Muscle layer of duodenum (tissue), 2 donors: ENCODE results near the gene TBCK.

Experiments used
- H3K27ac ChIP-seq: one replicate; pipeline ENCODE4 v1.7.0; 2013; ENCODE audit warnings: mild to moderate bottlenecking, low read length
- H3K27me3 ChIP-seq: one replicate; pipeline ENCODE4 v1.7.0; 2013; ENCODE audit warnings: low read depth, mild to moderate bottlenecking, control low read depth, low read length
- H3K36me3 ChIP-seq, 2 donors: one replicate each; pipeline ENCODE4 v1.7.0; 2013; ENCODE audit warnings: low read length in 2 of 2, control low read depth in 1 of 2, mild to moderate bottlenecking in 1 of 2; ENCODE audit not compliant: insufficient read depth in 2 of 2, control insufficient read depth in 1 of 2
- H3K4me1 ChIP-seq, 2 donors: one replicate each; pipeline ENCODE4 v1.7.0; 2013; ENCODE audit warnings: low read length in 2 of 2, mild to moderate bottlenecking in 2 of 2, control low read depth in 1 of 2, moderate library complexity in 1 of 2; ENCODE audit not compliant: insufficient read depth in 2 of 2, control insufficient read depth in 1 of 2
- H3K4me3 ChIP-seq, 2 donors: one replicate each; pipeline ENCODE4 v1.7.0; 2013; ENCODE audit warnings: low read length in 2 of 2, low read depth in 1 of 2, mild to moderate bottlenecking in 1 of 2
- H3K9me3 ChIP-seq, 2 donors: one replicate each; pipeline ENCODE4 v1.7.0; 2013; ENCODE audit warnings: low read length in 2 of 2, control low read depth in 1 of 2, mild to moderate bottlenecking in 1 of 2; ENCODE audit not compliant: control insufficient read depth in 1 of 2
- donor health status: healthy.

Gene TBCK

GRCh38 chr4:106284227-106284626 is 31.8 kb downstream of the TBCK start:
- Histone ChIP-seq H3K4me1 (no peaks in the 10 kb centered on the region), H3K27me3 (no peaks in the 10 kb centered on the region), H3K4me3 (no peak overlapping the region), H3K36me3 (peaks cover 0 to 7% of the 10 kb centered on the region in 2 donors), H3K27ac (no peak overlapping the region), H3K9me3 (no peaks in the 10 kb centered on the region)

GRCh38 chr4:106277140-106277675 is 38.8 kb downstream of the TBCK start:
- H3K4me1 ChIP-seq = no peaks in the 10 kb centered on the region
- no peaks in the 10 kb centered on the region for H3K27me3 ChIP-seq

GRCh38 chr4:106273831-106274230 is 42.2 kb downstream of the TBCK start:
- Histone ChIP-seq H3K4me3 (no peak overlapping the region), H3K9me3 (no peaks in the 10 kb centered on the region), H3K27me3 (no peaks in the 10 kb centered on the region), H3K27ac (no peak overlapping the region), H3K36me3 (peaks cover 0 to 7% of the 10 kb centered on the region in 2 donors), H3K4me1 (no peaks in the 10 kb centered on the region)

More at GRCh38 chr4:106277140-106277675, 38.8 kb downstream of the TBCK start:
- Histone ChIP-seq H3K4me3 (no peak overlapping the region), H3K27ac (no peak overlapping the region), H3K36me3 (peaks cover 0 to 7% of the 10 kb centered on the region in 2 donors), H3K9me3 (no peaks in the 10 kb centered on the region)

GRCh38 chr4:106270736-106271135 is 45.3 kb downstream of the TBCK start:
- Histone ChIP-seq H3K36me3 (peaks cover 0 to 7% of the 10 kb centered on the region in 2 donors), H3K4me1 (no peaks in the 10 kb centered on the region), H3K9me3 (no peaks in the 10 kb centered on the region), H3K27me3 (no peaks in the 10 kb centered on the region), H3K27ac (no peak overlapping the region), H3K4me3 (no peak overlapping the region)

GRCh38 chr4:106269711-106270110 is 46.3 kb downstream of the TBCK start:
- Histone ChIP-seq H3K27me3 (no peaks in the 10 kb centered on the region), H3K9me3 (no peaks in the 10 kb centered on the region), H3K36me3 (peaks cover 0 to 5% of the 10 kb centered on the region in 2 donors), H3K4me1 (no peaks in the 10 kb centered on the region), H3K27ac (no peak overlapping the region), H3K4me3 (no peak overlapping the region)

- Histone ChIP-seq H3K4me3 (no peak overlapping the region), H3K4me1 (no peaks in the 10 kb centered on the region), H3K27ac (no peak overlapping the region), H3K36me3 (no peaks in the 10 kb centered on the region), H3K27me3 (no peaks in the 10 kb centered on the region), H3K9me3 (no peaks in the 10 kb centered on the region)
Observed at GRCh38 chr4:106268786-106269185, 47.2 kb downstream of the TBCK start.

GRCh38 chr4:106266201-106266600 is 49.8 kb downstream of the TBCK start:
- H3K27me3 ChIP-seq = no peaks in the 10 kb centered on the region
- H3K36me3 ChIP-seq = no peaks in the 10 kb centered on the region
- no peaks in the 10 kb centered on the region for H3K4me1 ChIP-seq
- H3K4me3 ChIP-seq = no peak overlapping the region
- H3K9me3 ChIP-seq = no peaks in the 10 kb centered on the region
- no peak overlapping the region for H3K27ac ChIP-seq

- H3K9me3 ChIP-seq = no peaks in the 10 kb centered on the region
- H3K4me1 ChIP-seq = no peaks in the 10 kb centered on the region
- no peaks in the 10 kb centered on the region for H3K27me3 ChIP-seq
- H3K4me3 ChIP-seq = no peak overlapping the region
- H3K27ac ChIP-seq = no peak overlapping the region
- no peaks in the 10 kb centered on the region for H3K36me3 ChIP-seq
Observed at GRCh38 chr4:106264331-106264728, 51.7 kb downstream of the TBCK start.

GRCh38 chr4:106263594-106264330 is 52.2 kb downstream of the TBCK start:
- Histone ChIP-seq H3K9me3 (no peaks in the 10 kb centered on the region), H3K4me1 (no peaks in the 10 kb centered on the region), H3K27ac (no peak overlapping the region)

GRCh38 chr4:106261980-106262379 is 54.0 kb downstream of the TBCK start:
- H3K36me3 ChIP-seq = no peaks in the 10 kb centered on the region
- H3K27me3 ChIP-seq = no peaks in the 10 kb centered on the region
- H3K9me3 ChIP-seq = no peaks in the 10 kb centered on the region

More at GRCh38 chr4:106263594-106264330, 52.2 kb downstream of the TBCK start:
- Histone ChIP-seq H3K36me3 (no peaks in the 10 kb centered on the region), H3K27me3 (no peaks in the 10 kb centered on the region), H3K4me3 (no peak overlapping the region)

GRCh38 chr4:106258145-106259045 is 57.6 kb downstream of the TBCK start:
- Histone ChIP-seq H3K27ac (no peak overlapping the region), H3K4me3 (no peak overlapping the region), H3K27me3 (no peaks in the 10 kb centered on the region), H3K4me1 (no peaks in the 10 kb centered on the region), H3K36me3 (peaks cover 6 to 15% of the 10 kb centered on the region in 2 donors), H3K9me3 (no peaks in the 10 kb centered on the region)

More at GRCh38 chr4:106261980-106262379, 54.0 kb downstream of the TBCK start:
- Histone ChIP-seq H3K27ac (no peak overlapping the region), H3K4me1 (no peaks in the 10 kb centered on the region), H3K4me3 (no peak overlapping the region)
